ENCODE measurements around the gene TMEM178A. TPM values are rescaled to one million over a fixed set of nuclear protein-coding genes. Genes with fewer than 3 reads are reported as not detected.

Gene TMEM178A
- total and polyA plus RNA-seq, 2 of the 8 experiments (the other 6 are each of a cell fraction or from before 2014, with no cell fraction given), result 11.2 to 14.9 TPM

- Histone ChIP-seq H3K23me2 (ENCODE audit: low read depth, low read length) (peaks cover 4% of the 10 kb centered on the region), H4K91ac (replicated peaks; ENCODE audit: insufficient read length, low read length) (no peak overlapping the region), H4K20me1 (replicated peaks in 1 of 2; ENCODE audit: control insufficient read depth in 1 of 2, insufficient read depth in 2 of 2, low read length in 2 of 2) (no peaks in the 10 kb centered on the region), H3K18ac (ENCODE audit: extremely low read depth, low read length) (no peak overlapping the region), H2BK120ac (replicated peaks; ENCODE audit: low read depth, low read length) (no peak overlapping the region), H3K9me3 (ENCODE audit: insufficient read depth in 2 of 2, low read depth in 1 of 2, low read length in 1 of 2) (no peaks in the 10 kb centered on the region), H3K23ac (ENCODE audit: insufficient read length) (no peak overlapping the region), H3K27me3 (replicated peaks in 1 of 4; ENCODE audit: control insufficient read depth in 3 of 4, extremely low read depth in 1 of 4, insufficient read depth in 3 of 4, low read length in 3 of 4) (peaks cover 0 to 10% (median 6%) of the 10 kb centered on the region in 4 experiments; a peak in 5 of 7 replicates), H2BK20ac (ENCODE audit: low read length) (no peak overlapping the region), H3K14ac (ENCODE audit: insufficient read length) (no peak overlapping the region), H4K5ac (ENCODE audit: insufficient read length, low read depth, low read length) (no peak overlapping the region), H3K4ac (replicated peaks; ENCODE audit: insufficient read length, low read depth, low read length) (no peak overlapping the region), H3K36me3 (ENCODE audit: control insufficient read depth in 2 of 4, insufficient read depth in 4 of 4, low read length in 3 of 4) (no peaks in the 10 kb centered on the region), H2AFZ (ENCODE audit: low read length) (no peak overlapping the region), H2AK5ac (ENCODE audit: low read depth, low read length) (no peak overlapping the region), H2BK12ac (ENCODE audit: low read depth, low read length) (no peak overlapping the region), H3K4me1 (replicated peaks in 1 of 4; ENCODE audit: control insufficient read depth in 3 of 4, insufficient read depth in 4 of 4, low read length in 3 of 4) (peaks cover 0 to 7% (median 0%) of the 10 kb centered on the region in 4 experiments; a peak in 1 of 7 replicates), H3K79me1 (ENCODE audit: low read depth, low read length) (no peaks in the 10 kb centered on the region), H3K9ac (replicated peaks in 1 of 4; ENCODE audit: extremely low read depth in 1 of 4, low read depth in 3 of 4, low read length in 3 of 4) (no peak overlapping the region), H2BK15ac (ENCODE audit: low read length) (no peak overlapping the region), H3K27ac (ENCODE audit: low read depth, low read length) (no peak overlapping the region), H3K56ac (replicated peaks; ENCODE audit: insufficient read length, low read depth, low read length) (no peak overlapping the region), H4K8ac (ENCODE audit: extremely low read depth, insufficient read depth, low read length) (no peak overlapping the region), H3K79me2 (ENCODE audit: control insufficient read depth in 1 of 2, insufficient read depth in 2 of 2, low read length in 2 of 2) (no peaks in the 10 kb centered on the region), H3K4me2 (ENCODE audit: insufficient read depth in 1 of 2, low read depth in 2 of 2, low read length in 2 of 2) (no peak overlapping the region), H2BK5ac (ENCODE audit: low read depth, low read length) (no peak overlapping the region), H3K4me3 (ENCODE audit: extremely low read depth in 1 of 4, insufficient read depth in 2 of 4, low read depth in 3 of 4, low read length in 4 of 4) (no peak overlapping the region)
- ChIA-PET POLR2A (ENCODE audit: partially characterized antibody) (interaction anchor here (0.6 kb wide), 1 partner anchor 8 kb away, joined by 3 read pairs; no protein-coding TSS in a partner anchor), CTCF (ENCODE audit: partially characterized antibody) (interaction anchor here (0.8 kb wide), 1 partner anchor 123 kb away, joined by 3 read pairs; no protein-coding TSS in a partner anchor)
- 94% methylated on average over 3 of the region's 3 CpGs; no CpG with 5 or more reads in 1 of the 2 experiments for WGBS, 2 experiments (ENCODE audit: extremely low coverage in 1 of 2, insufficient coverage in 1 of 2, insufficient read length in 1 of 2, insufficient replicate concordance in 2 of 2, low coverage in 1 of 2, low lambda C conversion rate in 2 of 2, missing lambda C conversion rate in 1 of 2)
- FAIRE-seq (no peak), DNase-seq (ENCODE audit: low read depth in 1 of 2, low spot score in 2 of 2) (no peak)
- TF ChIP-seq POLR2AphosphoS5 (IDR thresholded peaks at IDR 0.05; ENCODE audit: low read depth, low read length), result no peak
- no peak for TF ChIP-seq EZH2 (IDR thresholded peaks at IDR 0.05; ENCODE audit: low read depth, low read length, severe bottlenecking)
- TF ChIP-seq TAF1 (IDR thresholded peaks at IDR 0.05; ENCODE audit: low read depth, low read length), result no peak
- TF ChIP-seq SRF (IDR thresholded peaks at IDR 0.05; ENCODE audit: low read depth, low read length), result no peak
- no peak for TF ChIP-seq YY1 (IDR thresholded peaks at IDR 0.05; ENCODE audit: low read depth, low read length)
- TF ChIP-seq RFX5 (IDR thresholded peaks at IDR 0.05; ENCODE audit: borderline replicate concordance, low read depth, low read length), result no peak
- TF ChIP-seq SUZ12 (IDR thresholded peaks at IDR 0.05; ENCODE audit: low read length), result no peak
- TF ChIP-seq RBBP5 (IDR thresholded peaks at IDR 0.05; ENCODE audit: borderline replicate concordance, low read depth, low read length), result no peak
- no peak for TF ChIP-seq GTF2F1 (IDR thresholded peaks at IDR 0.05; ENCODE audit: borderline replicate concordance, low read depth, low read length)
- TF ChIP-seq EGR1 (IDR thresholded peaks at IDR 0.05; ENCODE audit: borderline replicate concordance, low read depth, low read length), result no peak
- no peak for TF ChIP-seq HDAC2 (IDR thresholded peaks at IDR 0.05; ENCODE audit: borderline replicate concordance in 1 of 2, low read depth in 2 of 2, low read length in 2 of 2)
- no peak for TF ChIP-seq ASH2L (IDR thresholded peaks at IDR 0.05; ENCODE audit: low read length)
- no peak for TF ChIP-seq SP4 (IDR thresholded peaks at IDR 0.05; ENCODE audit: low read length)
Observed at GRCh38 chr2:39660612-39661236, 5.0 kb upstream of the TMEM178A start.

Measured in H1 (cell line).